HepG2 (cell line): ENCODE data around the gene ETFA. TPM values are rescaled to one million over a fixed set of nuclear protein-coding genes. Genes with fewer than 3 reads are reported as not detected.

ENCODE experiments used
- ATF5 ChIP-seq: sonication (generic); formaldehyde crosslinking; IDR thresholded peaks from 2 replicates; pipeline ENCODE4 v1.4.0; 2020; ENCODE audit warnings: mild to moderate bottlenecking, low read depth, missing genetic modification reagents
- DDIT3 ChIP-seq: sonication (generic); formaldehyde crosslinking; IDR thresholded peaks from 2 replicates; pipeline ENCODE4 v1.4.0; 2020; ENCODE audit warnings: mild to moderate bottlenecking, missing genetic modification reagents
- FOSL2 ChIP-seq: sonication (generic); formaldehyde crosslinking; IDR thresholded peaks from 2 replicates; pipeline ENCODE4 v1.4.0; 2020; ENCODE audit warnings: missing genetic modification reagents
- GTF2F1 ChIP-seq: fragments of 150-350 bp; IDR thresholded peaks from 2 replicates; pipeline ENCODE4 v1.6.1; 2014; ENCODE audit warnings: low read length
- KLF12 ChIP-seq: sonication (generic); formaldehyde crosslinking; IDR thresholded peaks from 2 replicates; pipeline ENCODE4 v1.4.0; 2020; ENCODE audit warnings: missing genetic modification reagents, borderline replicate concordance
- NR1H2 ChIP-seq: sonication (generic); formaldehyde crosslinking; IDR thresholded peaks from 2 replicates; pipeline ENCODE4 v1.8.1; 2022; ENCODE audit warnings: low read depth, missing genetic modification reagents, borderline replicate concordance
- SP2 ChIP-seq: sonication (generic); formaldehyde crosslinking; IDR thresholded peaks from 2 replicates; pipeline ENCODE4 v1.5.1; 2020; ENCODE audit warnings: mild to moderate bottlenecking, missing genetic modification reagents
- TAF15 ChIP-seq: fragments of 200-400 bp; formaldehyde crosslinking; IDR thresholded peaks from one replicate; pipeline ENCODE4 v1.6.1; 2018; ENCODE audit warnings: mild to moderate bottlenecking, low read depth, low read length; ENCODE audit not compliant: poor library complexity, severe bottlenecking
- WIZ ChIP-seq: sonication (generic); formaldehyde crosslinking; IDR thresholded peaks from 2 replicates; pipeline ENCODE4 v1.5.1; 2020; ENCODE audit warnings: mild to moderate bottlenecking, missing genetic modification reagents
- ZBTB26 ChIP-seq: IDR thresholded peaks from 2 replicates; pipeline ENCODE4 v1.6.1; 2016; ENCODE audit warnings: missing compliant biosample characterization, missing genetic modification reagents, borderline replicate concordance
- ZNF18 ChIP-seq: sonication (generic); formaldehyde crosslinking; IDR thresholded peaks from 2 replicates; pipeline ENCODE4 v1.8.0; 2022; ENCODE audit warnings: mild to moderate bottlenecking, missing genetic modification reagents; ENCODE audit not compliant: insufficient replicate concordance
- ZNF225 ChIP-seq: sonication (generic); formaldehyde crosslinking; IDR thresholded peaks from 2 replicates; pipeline ENCODE4 v1.4.0; 2020; ENCODE audit warnings: mild to moderate bottlenecking, missing genetic modification reagents
- ZNF550 ChIP-seq: sonication (generic); formaldehyde crosslinking; IDR thresholded peaks from 2 replicates; pipeline ENCODE4 v1.4.0; 2020; ENCODE audit warnings: mild to moderate bottlenecking, missing genetic modification reagents, borderline replicate concordance
- ZNF710 ChIP-seq: sonication (generic); formaldehyde crosslinking; IDR thresholded peaks from 2 replicates; pipeline ENCODE4 v1.5.0; 2020; ENCODE audit warnings: mild to moderate bottlenecking, missing genetic modification reagents, borderline replicate concordance
- ZNF781 ChIP-seq: sonication (generic); formaldehyde crosslinking; IDR thresholded peaks from 2 replicates; pipeline ENCODE4 v1.5.1; 2020; ENCODE audit warnings: borderline replicate concordance, mild to moderate bottlenecking, missing genetic modification reagents; ENCODE audit errors: not compliant biosample characterization
- ZSCAN21 ChIP-seq: sonication (generic); formaldehyde crosslinking; IDR thresholded peaks from 2 replicates; pipeline ENCODE4 v1.8.0; 2022; ENCODE audit warnings: mild to moderate bottlenecking, missing genetic modification reagents, moderate library complexity, borderline replicate concordance
- ZSCAN25 ChIP-seq: sonication (generic); formaldehyde crosslinking; IDR thresholded peaks from 2 replicates; pipeline ENCODE4 v1.8.0; 2022; ENCODE audit warnings: mild to moderate bottlenecking, missing genetic modification reagents
- polyA plus RNA-seq, 8 experiments: library from polyadenylated mRNA; depleted of rRNA in 3 of 8; stranded (reverse) in 7 of 8; unstranded in 1 of 8; fragments of >200 nt; fragmentation: Illumina TruSeq in 4 of 8; extraction: Trizol in 4 of 8; gene quantifications; 2 replicates each; pipeline versions ENCODE4 v1.2.1 to v1.2.3, GENCODE V29; 2011 to 2016; ENCODE audit warnings: low read depth in 4 of 8, missing spikeins in 1 of 8, mixed read lengths in 1 of 8; ENCODE audit not compliant: insufficient read depth in 1 of 8
- total RNA-seq, 5 experiments: library from RNA; depleted of rRNA; stranded (reverse); fragments of >200 nt; fragmentation: Illumina TruSeq; extraction: Trizol; gene quantifications; 2 replicates each; pipeline ENCODE4 v1.2.3, GENCODE V29; 2016; ENCODE audit warnings: low read depth in 1 of 5

The ETFA gene
- total and polyA plus RNA-seq, 2 of the 13 experiments (the other 11 are each of a cell fraction or from before 2014, with no cell fraction given) = 291 to 396 TPM

GRCh38 chr15:76311100-76311953, at the start of gene ETFA (continued):
- TF ChIP-seq ZNF710 (CRISPR knock-in tag) (peak; percentile 72; the same call in 1 of the 2 replicates), ZSCAN21 (peak; percentile 81; the same call in 1 of the 2 replicates), GTF2F1 (no peak), ZNF781 (peak; percentile 88), ATF5 (CRISPR knock-in tag) (no peak; the same call in 1 of the 2 replicates), WIZ (CRISPR knock-in tag) (peak; percentile 74; the same call in 1 of the 2 replicates), KLF12 (CRISPR knock-in tag) (no peak), ZBTB26 (CRISPR knock-in tag) (peak; percentile 55; the same call in 1 of the 2 replicates), SP2 (CRISPR knock-in tag) (no peak), FOSL2 (CRISPR knock-in tag) (0 out of 2 replicates have a peak, but pooled peaks have one; percentile 39), TAF15 (no peak), NR1H2 (CRISPR knock-in tag) (no peak), ZNF225 (CRISPR knock-in tag) (no peak; the same call in none of the 2 replicates), DDIT3 (CRISPR knock-in tag) (no peak), ZNF18 (CRISPR knock-in tag) (peak; percentile 40), ZSCAN25 (CRISPR knock-in tag) (no peak), ZNF550 (peak; percentile 70; the same call in 1 of the 2 replicates)
